Measurements from ENCODE around the gene ANKZF1. TPM values are rescaled to one million over a fixed set of nuclear protein-coding genes. Genes with fewer than 3 reads are reported as not detected.

ANKZF1 gene
- polyA plus RNA-seq, 6 donors from 2014 or later, result 22.4 to 45.5 (median 25.4) TPM

- H3K9me3 Mint-ChIP-seq, result no peaks in the 10 kb centered on the region
- peaks cover 14 to 34% (median 28%) of the 10 kb centered on the region in 3 donors for H3K4me1 Mint-ChIP-seq
- ATAC-seq (ENCODE audit: low read depth in 2 of 2), result no peak
- DNase-seq, result no peak
- peak overlapping the region in 2 of 8 donors; percentile 44 to 64 for H3K4me3 Mint-ChIP-seq
- no peak overlapping the region for H3K27ac Mint-ChIP-seq
- peaks cover 0 to 7% of the 10 kb centered on the region in 2 donors for H3K36me3 Mint-ChIP-seq
- no peaks in the 10 kb centered on the region for H3K27me3 Mint-ChIP-seq
Measured at GRCh38 chr2:219213486-219214071, 16.0 kb upstream of the ANKZF1 start.

DNA sequence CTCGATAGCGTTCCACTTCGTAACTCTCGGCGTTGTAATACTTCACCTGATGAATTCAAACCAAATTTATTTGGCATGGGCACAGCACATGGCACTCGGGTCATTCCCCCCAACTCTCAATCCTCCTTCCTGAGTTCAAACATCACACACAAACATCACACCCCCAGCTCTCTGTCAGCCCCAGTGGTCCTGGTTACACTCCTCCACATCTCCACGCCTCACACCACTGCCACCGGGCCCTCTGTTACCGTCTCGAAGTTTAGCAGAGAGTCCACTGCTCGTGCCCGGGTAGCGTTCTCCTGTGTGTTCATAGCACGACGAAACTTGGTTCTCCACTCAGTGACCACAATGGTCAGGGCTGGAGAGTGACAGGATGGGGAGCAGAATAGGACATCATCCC, 15.5 kb upstream of the ANKZF1 start:
- ATAC-seq (ENCODE audit: low read depth in 2 of 2) (no peak), DNase-seq (no peak)
- Mint-ChIP-seq H3K4me3 (peak overlapping the region in 1 of 8 donors; percentile 64), H3K4me1 (peaks cover 17 to 35% (median 28%) of the 10 kb centered on the region in 3 donors), H3K36me3 (peaks cover 0 to 7% of the 10 kb centered on the region in 2 donors), H3K27me3 (no peaks in the 10 kb centered on the region), H3K27ac (peak overlapping the region in 1 of 6 donors; percentile 32), H3K9me3 (no peaks in the 10 kb centered on the region)

- Mint-ChIP-seq H3K36me3 (peaks cover 0 to 7% of the 10 kb centered on the region in 2 donors), H3K27ac (no peak overlapping the region), H3K9me3 (no peaks in the 10 kb centered on the region), H3K4me3 (peak overlapping the region in 1 of 8 donors; percentile 62), H3K4me1 (peaks cover 21 to 40% (median 32%) of the 10 kb centered on the region in 3 donors), H3K27me3 (no peaks in the 10 kb centered on the region)
- ATAC-seq (ENCODE audit: low read depth in 2 of 2) (no peak), DNase-seq (no peak)
Measured at GRCh38 chr2:219214786-219215185, 14.8 kb upstream of the ANKZF1 start.

GRCh38 chr2:219215871-219216534, 13.6 kb upstream of the ANKZF1 start:
- ATAC-seq (ENCODE audit: low read depth in 2 of 2) (no peak), DNase-seq (no peak)
- peak overlapping the region in 1 of 8 donors; percentile 69 for H3K4me3 Mint-ChIP-seq
- no peaks in the 10 kb centered on the region for H3K9me3 Mint-ChIP-seq
- H3K27ac Mint-ChIP-seq, result no peak overlapping the region
- no peaks in the 10 kb centered on the region for H3K27me3 Mint-ChIP-seq
- H3K4me1 Mint-ChIP-seq, result peaks cover 21 to 43% (median 42%) of the 10 kb centered on the region in 3 donors
- peaks cover 0 to 7% of the 10 kb centered on the region in 2 donors for H3K36me3 Mint-ChIP-seq

DNA sequence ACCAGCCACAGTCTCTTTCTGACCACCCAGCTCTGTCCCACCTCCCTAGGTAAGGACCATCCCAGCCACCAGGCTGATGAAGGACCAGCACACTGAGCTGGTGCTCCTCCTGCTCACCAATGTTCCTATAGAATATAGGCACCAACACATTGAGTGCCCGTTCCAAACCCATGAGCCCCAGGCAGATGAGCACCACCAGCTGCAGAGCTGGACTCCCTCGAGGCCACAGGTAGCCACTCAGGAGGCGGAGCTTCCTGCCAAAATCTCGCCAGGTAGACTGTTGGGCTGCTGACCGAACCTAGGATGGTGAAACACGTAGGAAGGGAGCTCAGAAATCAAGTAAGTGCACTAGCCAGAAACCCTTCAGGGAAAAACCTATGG, 13.1 kb upstream of the ANKZF1 start:
- H3K27me3 Mint-ChIP-seq, result no peaks in the 10 kb centered on the region
- H3K4me1 Mint-ChIP-seq, result peaks cover 24 to 42% (median 37%) of the 10 kb centered on the region in 3 donors
- H3K27ac Mint-ChIP-seq, result no peak overlapping the region
- DNase-seq (no peak), ATAC-seq (ENCODE audit: low read depth in 2 of 2) (no peak)
- H3K4me3 Mint-ChIP-seq, result peak overlapping the region in 5 of 8 donors; percentile 7 to 77 (median 44)
- H3K36me3 Mint-ChIP-seq, result peaks cover 4 to 12% of the 10 kb centered on the region in 2 donors
- no peaks in the 10 kb centered on the region for H3K9me3 Mint-ChIP-seq

- peaks cover 26 to 42% (median 29%) of the 10 kb centered on the region in 3 donors for H3K4me1 Mint-ChIP-seq
- DNase-seq (no peak), ATAC-seq (ENCODE audit: low read depth in 2 of 2) (peak; percentile 20 to 24)
- no peaks in the 10 kb centered on the region for H3K27me3 Mint-ChIP-seq
- peak overlapping the region; percentile 38 to 79 (median 70) for H3K27ac Mint-ChIP-seq
- peak overlapping the region; percentile 78 to 94 (median 84) for H3K4me3 Mint-ChIP-seq
- H3K9me3 Mint-ChIP-seq, result no peaks in the 10 kb centered on the region
- H3K36me3 Mint-ChIP-seq, result peaks cover 6 to 19% of the 10 kb centered on the region in 2 donors
Measured at GRCh38 chr2:219218217-219218731, 11.3 kb upstream of the ANKZF1 start.

- ATAC-seq (ENCODE audit: low read depth in 2 of 2), result peak; percentile 95 to 97
Measured at GRCh38 chr2:219218732-219219701, 10.6 kb upstream of the ANKZF1 start, which contains the start of gene ABCB6. Gene ABCB6, minus strand, starts transcription at chr2:219218958. Its CDS starts 285 bp downstream, at chr2:219218673.

DNA sequence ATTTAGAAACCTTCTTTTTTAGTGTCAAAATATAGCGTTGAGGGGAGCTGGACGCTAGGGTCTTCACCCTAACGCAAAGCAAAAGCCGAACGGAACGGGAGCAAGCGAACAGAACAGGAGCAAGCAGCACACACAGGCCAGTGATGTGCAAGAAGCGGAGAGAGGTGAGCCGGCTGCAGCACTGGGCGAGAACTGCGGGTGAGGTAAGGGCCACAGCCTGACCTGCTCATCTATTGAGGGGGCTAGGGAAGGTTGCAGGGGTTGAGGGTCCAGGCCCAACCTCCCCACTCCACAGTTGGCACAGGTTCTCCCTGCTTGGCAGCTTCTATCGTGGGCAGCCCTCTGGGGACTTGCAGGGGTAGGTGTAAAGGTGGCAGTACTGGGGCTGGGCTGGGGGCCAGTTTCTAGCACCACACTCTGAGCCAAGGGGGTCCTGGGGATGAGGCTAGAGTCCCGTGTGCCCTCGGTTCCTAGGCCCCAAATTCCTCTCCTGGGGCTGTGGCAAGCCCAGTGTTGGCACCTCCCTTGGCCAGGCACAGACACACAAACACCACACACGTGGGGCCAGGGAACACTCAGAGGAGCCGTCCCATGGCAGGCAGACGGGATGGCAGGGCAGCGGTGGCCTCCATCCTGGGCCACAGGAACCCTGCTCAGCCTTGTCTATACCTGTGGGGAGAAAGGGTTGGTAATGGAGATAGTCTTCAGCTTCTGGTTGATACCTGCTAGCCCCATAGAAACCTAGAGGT, 9.6 kb upstream of the ANKZF1 start:
- ATAC-seq (ENCODE audit: low read depth in 2 of 2) (no peak), DNase-seq (no peak)
- Mint-ChIP-seq H3K27ac (peak overlapping the region in 5 of 6 donors; percentile 26 to 79 (median 54)), H3K9me3 (no peaks in the 10 kb centered on the region), H3K4me3 (peak overlapping the region; percentile 15 to 90 (median 68)), H3K36me3 (peaks cover 12 to 22% of the 10 kb centered on the region in 2 donors), H3K27me3 (no peaks in the 10 kb centered on the region), H3K4me1 (peaks cover 25 to 37% (median 35%) of the 10 kb centered on the region in 3 donors)

More at GRCh38 chr2:219218732-219219701, 10.6 kb upstream of the ANKZF1 start, which contains the start of gene ABCB6:
- peak; percentile 88 for DNase-seq
- peak within 1 kb of the TSS; percentile 61 to 92 (median 78) for H3K27ac Mint-ChIP-seq
- no peaks in the 10 kb centered on the region for H3K9me3 Mint-ChIP-seq
- no peaks in the 10 kb centered on the region for H3K27me3 Mint-ChIP-seq
- peak within 1 kb of the TSS; percentile 78 to 94 (median 86) for H3K4me3 Mint-ChIP-seq
- H3K36me3 Mint-ChIP-seq, result peaks cover 6 to 22% of the 10 kb centered on the region in 2 donors
- H3K4me1 Mint-ChIP-seq, result peaks cover 26 to 41% (median 29%) of the 10 kb centered on the region in 3 donors

DNA sequence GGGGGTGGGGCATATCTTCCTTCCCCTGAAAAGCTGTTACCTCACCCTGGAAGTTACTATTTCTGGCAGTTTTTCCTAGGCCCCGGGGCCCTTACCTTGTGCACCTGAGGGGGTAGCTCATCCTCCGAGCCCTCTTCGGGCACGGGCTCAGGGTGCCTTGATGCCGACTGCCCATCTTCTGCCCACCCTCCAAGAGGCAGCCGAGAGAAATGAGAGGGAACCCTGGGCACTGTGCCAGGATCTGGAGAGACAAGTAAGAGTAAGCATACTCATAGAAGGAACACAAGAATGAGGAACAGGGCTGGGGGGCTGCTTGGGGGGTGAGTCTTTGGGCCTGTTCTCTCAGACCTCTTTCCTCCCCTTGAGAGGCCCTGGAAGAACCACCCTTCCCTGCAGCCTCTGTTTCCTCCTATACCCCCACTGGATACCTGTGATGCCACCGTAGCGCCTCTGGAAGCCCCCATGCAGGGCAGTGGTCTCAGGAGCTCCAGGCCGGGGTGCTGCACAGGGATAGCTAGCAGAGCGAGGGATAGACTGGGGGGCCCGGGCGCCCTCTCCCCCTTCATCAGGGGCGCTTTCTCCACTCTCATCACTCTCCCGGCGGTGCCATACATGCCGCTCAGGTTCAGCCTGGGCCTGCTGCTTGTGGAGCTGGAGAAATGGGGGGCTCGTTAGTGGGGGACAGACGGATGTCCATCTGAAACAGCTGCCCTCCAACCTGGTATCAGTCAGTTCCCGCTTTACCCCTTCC, 8.8 kb upstream of the ANKZF1 start:
- H3K27me3 Mint-ChIP-seq, result no peaks in the 10 kb centered on the region
- peaks cover 31 to 39% (median 37%) of the 10 kb centered on the region in 3 donors for H3K4me1 Mint-ChIP-seq
- peaks cover 16 to 30% of the 10 kb centered on the region in 2 donors for H3K36me3 Mint-ChIP-seq
- H3K4me3 Mint-ChIP-seq, result peak overlapping the region in 3 of 8 donors; percentile 1 to 71 (median 44)
- H3K9me3 Mint-ChIP-seq, result no peaks in the 10 kb centered on the region
- no peak for DNase-seq
- H3K27ac Mint-ChIP-seq, result peak overlapping the region in 2 of 6 donors; percentile 28 to 64
- no peak for ATAC-seq (ENCODE audit: low read depth in 2 of 2)

DNA sequence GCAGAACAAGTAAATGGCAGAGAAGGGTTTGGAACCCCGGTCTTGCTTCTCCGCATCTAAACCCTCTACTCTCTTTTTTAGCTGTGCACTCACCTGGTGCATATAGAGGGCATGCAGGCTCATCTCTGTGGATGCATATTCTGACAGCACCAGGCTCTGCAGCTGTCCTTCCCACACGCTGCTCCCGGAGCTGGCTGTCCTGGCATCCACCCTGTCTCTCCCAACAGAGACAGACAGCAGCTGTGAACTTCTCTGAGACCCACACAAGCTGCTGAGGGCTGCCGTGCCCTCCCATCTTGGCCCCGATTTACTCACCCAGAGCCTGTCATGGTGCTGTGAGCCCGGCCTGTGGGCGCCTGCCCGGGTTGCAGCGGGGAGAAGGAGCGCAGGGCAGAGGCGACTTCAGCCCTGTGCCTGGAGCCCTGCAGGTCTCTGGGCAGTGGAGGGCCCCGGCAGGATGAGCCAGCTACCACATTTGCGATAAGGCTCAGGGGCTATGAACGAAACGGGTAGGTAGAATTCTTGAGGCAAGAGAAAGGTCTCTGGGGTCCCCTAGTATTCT, 7.6 kb upstream of the ANKZF1 start:
- H3K4me1 Mint-ChIP-seq, result peaks cover 25 to 38% (median 31%) of the 10 kb centered on the region in 3 donors
- no peaks in the 10 kb centered on the region for H3K9me3 Mint-ChIP-seq
- no peaks in the 10 kb centered on the region for H3K27me3 Mint-ChIP-seq
- ATAC-seq (ENCODE audit: low read depth in 2 of 2) (no peak), DNase-seq (no peak)
- H3K36me3 Mint-ChIP-seq, result peaks cover 21 to 30% of the 10 kb centered on the region in 2 donors
- no peak overlapping the region for H3K27ac Mint-ChIP-seq
- peak overlapping the region in 1 of 8 donors; percentile 71 for H3K4me3 Mint-ChIP-seq

GRCh38 chr2:219223831-219224610, 5.6 kb upstream of the ANKZF1 start:
- ATAC-seq (ENCODE audit: low read depth in 2 of 2), result no peak
- Mint-ChIP-seq H3K27me3 (no peaks in the 10 kb centered on the region), H3K4me1 (peaks cover 31 to 44% (median 32%) of the 10 kb centered on the region in 3 donors), H3K4me3 (peak overlapping the region in 1 of 8 donors; percentile 42), H3K36me3 (peaks cover 21 to 30% of the 10 kb centered on the region in 2 donors), H3K9me3 (no peaks in the 10 kb centered on the region), H3K27ac (peak overlapping the region in 3 of 6 donors; percentile 11 to 81 (median 56))
- DNase-seq, result no peak
